Body of pancreas (tissue), 4 donors: ENCODE measurements around the gene DCLRE1A.

Experiments
- POLR2A ChIP-seq, 3 donors: fragments of 450-650 bp; IDR thresholded peaks; one replicate each; pipeline ENCODE4 v1.6.1; 2016; ENCODE audit warnings: antibody characterized with exemption in 3 of 3, mild to moderate bottlenecking in 2 of 3
- TF ChIP-seq, protein P1 (sequence below), 7 experiments: fragments of 450-650 bp in 4 of 7; fragments of 200-600 bp in 3 of 7; sonication (generic) in 3 of 7; IDR thresholded peaks; one replicate each; pipeline ENCODE4 v1.5.1; 2016 to 2019; ENCODE audit warnings: antibody characterized with exemption in 7 of 7

GRCh38 chr10:113819989-113820388 is 33.9 kb downstream of the DCLRE1A start:
- TF ChIP-seq POLR2A (IDR thresholded peaks at IDR 0.05) = no peak
- TF ChIP-seq, protein P1, sequence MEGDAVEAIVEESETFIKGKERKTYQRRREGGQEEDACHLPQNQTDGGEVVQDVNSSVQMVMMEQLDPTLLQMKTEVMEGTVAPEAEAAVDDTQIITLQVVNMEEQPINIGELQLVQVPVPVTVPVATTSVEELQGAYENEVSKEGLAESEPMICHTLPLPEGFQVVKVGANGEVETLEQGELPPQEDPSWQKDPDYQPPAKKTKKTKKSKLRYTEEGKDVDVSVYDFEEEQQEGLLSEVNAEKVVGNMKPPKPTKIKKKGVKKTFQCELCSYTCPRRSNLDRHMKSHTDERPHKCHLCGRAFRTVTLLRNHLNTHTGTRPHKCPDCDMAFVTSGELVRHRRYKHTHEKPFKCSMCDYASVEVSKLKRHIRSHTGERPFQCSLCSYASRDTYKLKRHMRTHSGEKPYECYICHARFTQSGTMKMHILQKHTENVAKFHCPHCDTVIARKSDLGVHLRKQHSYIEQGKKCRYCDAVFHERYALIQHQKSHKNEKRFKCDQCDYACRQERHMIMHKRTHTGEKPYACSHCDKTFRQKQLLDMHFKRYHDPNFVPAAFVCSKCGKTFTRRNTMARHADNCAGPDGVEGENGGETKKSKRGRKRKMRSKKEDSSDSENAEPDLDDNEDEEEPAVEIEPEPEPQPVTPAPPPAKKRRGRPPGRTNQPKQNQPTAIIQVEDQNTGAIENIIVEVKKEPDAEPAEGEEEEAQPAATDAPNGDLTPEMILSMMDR (IDR thresholded peaks at IDR 0.05) = no peak
